ENCODE results near the gene NAALADL2.

GRCh38 chr3:175486255-175486654 lies 627.1 kb downstream of the NAALADL2 start:
- TF ChIP-seq CTCF (IDR thresholded peaks at IDR 0.05; ENCODE audit: extremely low read depth in 1 of 2, insufficient read depth in 1 of 2, low read depth in 1 of 2, low read length in 2 of 2), result no peak
- TF ChIP-seq MYC (IDR thresholded peaks at IDR 0.05; ENCODE audit: low read depth, low read length), result no peak
- no peak for TF ChIP-seq POLR2A (IDR thresholded peaks at IDR 0.05; ENCODE audit: low read depth, low read length)
- TF ChIP-seq POLR2AphosphoS5 (IDR thresholded peaks at IDR 0.05; ENCODE audit: insufficient read depth, low read depth, low read length), result no peak

All from endothelial cell of umbilical vein (primary cell).